HCT116 (cell line): ENCODE measurements around the gene NEB. TPM values are rescaled to one million over a fixed set of nuclear protein-coding genes. Genes with fewer than 3 reads are reported as not detected.

ENCODE experiments used
- ATAC-seq: fragments of 200-7000 bp; cut with Tn5 transposase; 2 replicates; pipeline ENCODE4 v1.9.1; 2020; ENCODE audit warnings: mild to moderate bottlenecking, moderate library complexity
- BruUV-seq: library from RNA; stranded (reverse); fragments of 400-500 nt; replicated peaks from 2 replicates; lab custom pipeline; 2021; lab: Mats Ljungman, UMichigan
- CTCF ChIA-PET: fragments of 300-600 bp; sonication (Branson Sonifier 250); formaldehyde crosslinking; loops from one replicate; lab custom pipeline; 2021; ENCODE audit warnings: antibody characterized with exemption; lab: Charles Lee
- POLR2A ChIA-PET: fragments of 300-600, 350-600 bp; sonication (Branson Sonifier 250); formaldehyde crosslinking; loops from one replicate; lab custom pipeline; 2021; ENCODE audit warnings: antibody characterized with exemption; lab: Charles Lee
- RAD21 ChIA-PET, 2 experiments: fragments of 300-600 bp; sonication (Branson Sonifier 250); formaldehyde crosslinking; loops; one replicate each; lab custom pipeline; 2023; ENCODE audit warnings: low total read pairs in 2 of 2; ENCODE audit not compliant: uncharacterized antibody in 2 of 2, unreplicated experiment in 2 of 2, low non-redundant PET in 1 of 2; lab: Charles Lee
- DNase-seq: peaks from one replicate; pipeline ENCODE4 v3.0.0-alpha.2; 2010; ENCODE audit warnings: low read depth, low spot score
- H2AFZ ChIP-seq: fragments of 200-600 bp; shearing (Covaris generic), sonication (generic); 2 replicates; pipeline ENCODE4 v1.6.1; 2017; ENCODE audit warnings: low read depth, mixed run types, mixed read lengths, antibody characterized with exemption, low read length; ENCODE audit not compliant: poor library complexity, severe bottlenecking
- H3K27ac ChIP-seq: 2 replicates; pipeline ENCODE4 v1.5.1; 2012; ENCODE audit warnings: low read depth, low read length
- H3K27me3 ChIP-seq: fragments of 200-600 bp; sonication (generic); 2 replicates; pipeline ENCODE4 v1.6.1; 2016; ENCODE audit warnings: mixed run types, low read length, mixed read lengths; ENCODE audit not compliant: insufficient read depth
- H3K36me3 ChIP-seq, 2 experiments: fragments of 200-500 bp in 1 of 2; fragments of 200-600 bp in 1 of 2; sonication (Bioruptor generic) in 1 of 2; sonication (generic) in 1 of 2; 2 replicates each; pipeline versions ENCODE4 v1.5.1 to v1.6.1; 2014 to 2016; ENCODE audit warnings: low read length in 2 of 2, inconsistent platforms in 1 of 2, mixed read lengths in 1 of 2, mixed run types in 1 of 2; ENCODE audit not compliant: insufficient read depth in 2 of 2, control insufficient read depth in 1 of 2
- H3K4me1 ChIP-seq, 2 experiments: fragments of 200-600 bp in 1 of 2; sonication (generic) in 1 of 2; 2 replicates each; pipeline versions ENCODE4 v1.5.1 to v1.6.1; 2012 to 2017; ENCODE audit warnings: low read length in 2 of 2, inconsistent platforms in 1 of 2, mild to moderate bottlenecking in 1 of 2, mixed read lengths in 1 of 2, mixed run types in 1 of 2, moderate library complexity in 1 of 2; ENCODE audit not compliant: insufficient read depth in 2 of 2, control insufficient read depth in 1 of 2
- H3K4me2 ChIP-seq: fragments of 200-600 bp; sonication (generic); 2 replicates; pipeline ENCODE4 v1.6.1; 2017; ENCODE audit warnings: mixed run types, low read length, mixed read lengths
- H3K4me3 ChIP-seq, 2 experiments: fragments of 200-600 bp in 1 of 2; sonication (generic) in 1 of 2; replicated peaks in 1 of 2; 2 replicates each; pipeline ENCODE4 v1.5.1; 2011 to 2016; ENCODE audit warnings: low read length in 2 of 2, control low read depth in 1 of 2, low read depth in 1 of 2, mild to moderate bottlenecking in 1 of 2, mixed read lengths in 1 of 2, mixed run types in 1 of 2
- H3K79me2 ChIP-seq: fragments of 200-600 bp; sonication (generic); 2 replicates; pipeline ENCODE4 v1.6.1; 2017; ENCODE audit warnings: mild to moderate bottlenecking, mixed run types, low read length, moderate library complexity, mixed read lengths; ENCODE audit not compliant: insufficient read depth
- H3K9ac ChIP-seq: fragments of 200-600 bp; sonication (generic); 2 replicates; pipeline ENCODE4 v1.6.1; 2016; ENCODE audit warnings: low read length, mixed read lengths
- H3K9me2 ChIP-seq: fragments of 200-600 bp; sonication (generic), shearing (Covaris generic); 2 replicates; pipeline ENCODE4 v1.6.1; 2017; ENCODE audit warnings: mixed run types, mild to moderate bottlenecking, moderate library complexity; ENCODE audit not compliant: insufficient read depth
- H3K9me3 ChIP-seq, 2 experiments: fragments of 200-500 bp in 1 of 2; fragments of 200-600 bp in 1 of 2; sonication (Bioruptor generic) in 1 of 2; sonication (generic) in 1 of 2; 2 replicates each; pipeline ENCODE4 v1.6.1; 2014 to 2017; ENCODE audit warnings: low read length in 2 of 2, mixed read lengths in 2 of 2, inconsistent platforms in 1 of 2, low read depth in 1 of 2, mild to moderate bottlenecking in 1 of 2, mixed run types in 1 of 2, moderate library complexity in 1 of 2; ENCODE audit not compliant: control insufficient read depth in 1 of 2, insufficient read depth in 1 of 2
- H4K20me1 ChIP-seq: fragments of 200-600 bp; sonication (generic), shearing (Covaris generic); 2 replicates; pipeline ENCODE4 v1.6.1; 2017; ENCODE audit warnings: mixed run types, mild to moderate bottlenecking, moderate library complexity; ENCODE audit not compliant: insufficient read depth
- CEBPB ChIP-seq: IDR thresholded peaks from 2 replicates; pipeline ENCODE4 v1.6.1; 2012; ENCODE audit warnings: low read depth
- EGR1 ChIP-seq: IDR thresholded peaks from 2 replicates; pipeline ENCODE4 v1.6.1; 2012; ENCODE audit warnings: low read depth
- ELF1 ChIP-seq: IDR thresholded peaks from 2 replicates; pipeline ENCODE4 v1.6.1; 2012; ENCODE audit warnings: low read depth, borderline replicate concordance
- FOSL1 ChIP-seq: IDR thresholded peaks from 2 replicates; pipeline ENCODE4 v1.6.1; 2012; ENCODE audit warnings: low read depth
- JUND ChIP-seq: IDR thresholded peaks from 2 replicates; pipeline ENCODE4 v1.6.1; 2012
- POLR2A ChIP-seq: IDR thresholded peaks from 2 replicates; pipeline ENCODE4 v1.7.0; 2011; ENCODE audit warnings: borderline replicate concordance; ENCODE audit not compliant: insufficient read depth, insufficient read length; ENCODE audit errors: extremely low read depth
- RAD21 ChIP-seq: IDR thresholded peaks from 2 replicates; pipeline ENCODE4 v1.6.1; 2012; ENCODE audit warnings: low read depth, mild to moderate bottlenecking
- SRF ChIP-seq: IDR thresholded peaks from 2 replicates; pipeline ENCODE4 v1.6.1; 2012; ENCODE audit warnings: low read depth
- TCF7L2 ChIP-seq: IDR thresholded peaks from 2 replicates; pipeline ENCODE4 v1.7.0; 2011; ENCODE audit warnings: borderline replicate concordance, inconsistent platforms; ENCODE audit not compliant: insufficient read depth, insufficient read length; ENCODE audit errors: extremely low read depth
- YY1 ChIP-seq: IDR thresholded peaks from 2 replicates; pipeline ENCODE4 v1.6.1; 2011; ENCODE audit warnings: low read length, low read depth, moderate library complexity, mild to moderate bottlenecking; ENCODE audit not compliant: insufficient replicate concordance; ENCODE audit errors: extremely low read depth
- ZFX ChIP-seq: fragments of 450-650 bp; IDR thresholded peaks from 2 replicates; pipeline ENCODE4 v1.6.1; 2017
- intact Hi-C: fragments of 100-400 bp; cut with micrococcal nuclease; formaldehyde crosslinking; loops from 2 replicates; pipeline ENCODE4 v1.10.0; 2022
- total RNA-seq: library from RNA; stranded (reverse); gene quantifications from one replicate; pipeline ENCODE4 v1.2.1, GENCODE V29; 2021; ENCODE audit not compliant: unreplicated experiment
- TF ChIP-seq, protein P1 (sequence below): IDR thresholded peaks from 2 replicates; pipeline ENCODE4 v1.6.1; 2011; ENCODE audit warnings: mild to moderate bottlenecking, low read length, moderate library complexity; ENCODE audit not compliant: insufficient replicate concordance; ENCODE audit errors: extremely low read depth
- TF ChIP-seq, protein P2 (sequence below): IDR thresholded peaks from 2 replicates; pipeline ENCODE4 v1.6.1; 2012
- TF ChIP-seq, protein P3 (sequence below): IDR thresholded peaks from 2 replicates; pipeline ENCODE4 v1.6.1; 2012
- TF ChIP-seq, protein P4 (sequence below): IDR thresholded peaks from 2 replicates; pipeline ENCODE4 v1.6.1; 2012; ENCODE audit warnings: low read depth

NEB gene
- total RNA-seq, 1 experiment from 2014 or later = 0.34 TPM

DNA sequence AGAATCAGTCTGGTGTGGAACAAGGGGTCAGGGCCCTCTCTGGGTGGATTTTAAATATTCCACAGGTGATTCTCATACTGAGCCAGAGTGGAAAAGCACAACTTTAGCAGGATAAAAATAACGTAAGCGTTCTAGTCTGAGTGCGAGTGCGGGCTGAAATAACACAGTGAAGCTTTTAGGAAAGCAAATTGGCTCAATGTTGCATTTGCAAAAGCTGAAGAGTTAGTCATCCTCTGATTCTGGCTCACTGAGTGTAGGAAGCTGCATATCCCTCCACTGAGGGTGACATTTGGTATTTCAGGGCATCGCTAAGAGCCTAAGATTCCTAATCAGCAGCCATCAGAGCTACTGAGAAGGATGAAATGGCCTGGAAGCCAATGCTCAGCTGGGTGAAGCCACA lies 189.8 kb downstream of the NEB start:
- ChIA-PET POLR2A (no interaction called here), RAD21 (no interaction called here)
- DNase-seq (no peak), ATAC-seq (no peak)
- Histone ChIP-seq H3K4me3 (no peak overlapping the region), H3K36me3 (no peaks in the 10 kb centered on the region), H3K9me3 (no peaks in the 10 kb centered on the region), H3K27ac (no peak overlapping the region), H3K9ac (no peak overlapping the region), H4K20me1 (no peaks in the 10 kb centered on the region), H3K4me1 (no peaks in the 10 kb centered on the region)
- TF ChIP-seq, protein P1, sequence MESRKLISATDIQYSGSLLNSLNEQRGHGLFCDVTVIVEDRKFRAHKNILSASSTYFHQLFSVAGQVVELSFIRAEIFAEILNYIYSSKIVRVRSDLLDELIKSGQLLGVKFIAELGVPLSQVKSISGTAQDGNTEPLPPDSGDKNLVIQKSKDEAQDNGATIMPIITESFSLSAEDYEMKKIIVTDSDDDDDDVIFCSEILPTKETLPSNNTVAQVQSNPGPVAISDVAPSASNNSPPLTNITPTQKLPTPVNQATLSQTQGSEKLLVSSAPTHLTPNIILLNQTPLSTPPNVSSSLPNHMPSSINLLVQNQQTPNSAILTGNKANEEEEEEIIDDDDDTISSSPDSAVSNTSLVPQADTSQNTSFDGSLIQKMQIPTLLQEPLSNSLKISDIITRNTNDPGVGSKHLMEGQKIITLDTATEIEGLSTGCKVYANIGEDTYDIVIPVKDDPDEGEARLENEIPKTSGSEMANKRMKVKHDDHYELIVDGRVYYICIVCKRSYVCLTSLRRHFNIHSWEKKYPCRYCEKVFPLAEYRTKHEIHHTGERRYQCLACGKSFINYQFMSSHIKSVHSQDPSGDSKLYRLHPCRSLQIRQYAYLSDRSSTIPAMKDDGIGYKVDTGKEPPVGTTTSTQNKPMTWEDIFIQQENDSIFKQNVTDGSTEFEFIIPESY = no peak
- TF ChIP-seq CEBPB (no peak), YY1 (no peak), SRF (no peak)
- TF ChIP-seq, all 23 proteins: peak for 0
- no TSS peak for BruUV-seq
- Histone ChIP-seq H2AFZ (no peak overlapping the region), H3K9me2 (no peaks in the 10 kb centered on the region), H3K27me3 (no peaks in the 10 kb centered on the region), H3K79me2 (no peaks in the 10 kb centered on the region), H3K4me2 (no peak overlapping the region)
- intact Hi-C loops = no loop called here
- CTCF ChIA-PET = no interaction called here

DNA sequence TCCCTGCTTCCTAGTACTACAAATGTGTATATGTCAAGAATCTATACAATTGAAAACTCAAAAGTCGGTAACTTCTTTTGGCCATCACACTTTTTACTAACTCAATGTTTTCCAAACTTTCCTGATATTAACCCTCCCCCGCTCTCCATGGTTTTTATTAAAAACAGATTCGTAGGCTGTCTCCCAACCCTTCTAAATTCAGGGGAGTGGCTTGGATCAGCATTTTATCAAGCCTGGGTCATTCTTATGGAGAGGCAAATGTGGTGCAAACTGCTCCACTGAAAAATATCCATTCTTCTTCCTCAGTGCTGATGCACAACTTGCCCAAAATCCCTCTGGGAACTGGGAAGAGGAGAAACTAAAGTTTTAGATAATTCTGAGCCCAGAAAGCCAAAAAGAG lies 190.4 kb downstream of the NEB start:
- CTCF ChIA-PET = no interaction called here
- intact Hi-C loops = no loop called here
- ATAC-seq (no peak), DNase-seq (no peak)
- no peak overlapping the region for H3K4me2 ChIP-seq
- POLR2A ChIA-PET = no interaction called here
- H3K36me3 ChIP-seq = no peaks in the 10 kb centered on the region
- H3K4me1 ChIP-seq = no peaks in the 10 kb centered on the region
- no peaks in the 10 kb centered on the region for H3K9me2 ChIP-seq
- no peak overlapping the region for H2AFZ ChIP-seq
- RAD21 ChIA-PET = no interaction called here
- no peak overlapping the region for H3K4me3 ChIP-seq
- no peaks in the 10 kb centered on the region for H4K20me1 ChIP-seq
- no peak overlapping the region for H3K9ac ChIP-seq
- no peaks in the 10 kb centered on the region for H3K79me2 ChIP-seq
- no peak overlapping the region for H3K27ac ChIP-seq
- BruUV-seq = no TSS peak
- no peaks in the 10 kb centered on the region for H3K27me3 ChIP-seq
- H3K9me3 ChIP-seq = no peaks in the 10 kb centered on the region
- TF ChIP-seq JUND = no peak
- no peak for TF ChIP-seq CEBPB
- TF ChIP-seq EGR1 = no peak
- TF ChIP-seq TCF7L2 = no peak
- TF ChIP-seq, protein P2, sequence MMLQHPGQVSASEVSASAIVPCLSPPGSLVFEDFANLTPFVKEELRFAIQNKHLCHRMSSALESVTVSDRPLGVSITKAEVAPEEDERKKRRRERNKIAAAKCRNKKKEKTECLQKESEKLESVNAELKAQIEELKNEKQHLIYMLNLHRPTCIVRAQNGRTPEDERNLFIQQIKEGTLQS = no peak
- no peak for TF ChIP-seq RAD21
- TF ChIP-seq POLR2A = no peak
- TF ChIP-seq, protein P3, sequence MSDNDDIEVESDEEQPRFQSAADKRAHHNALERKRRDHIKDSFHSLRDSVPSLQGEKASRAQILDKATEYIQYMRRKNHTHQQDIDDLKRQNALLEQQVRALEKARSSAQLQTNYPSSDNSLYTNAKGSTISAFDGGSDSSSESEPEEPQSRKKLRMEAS = no peak
- TF ChIP-seq, protein P4, sequence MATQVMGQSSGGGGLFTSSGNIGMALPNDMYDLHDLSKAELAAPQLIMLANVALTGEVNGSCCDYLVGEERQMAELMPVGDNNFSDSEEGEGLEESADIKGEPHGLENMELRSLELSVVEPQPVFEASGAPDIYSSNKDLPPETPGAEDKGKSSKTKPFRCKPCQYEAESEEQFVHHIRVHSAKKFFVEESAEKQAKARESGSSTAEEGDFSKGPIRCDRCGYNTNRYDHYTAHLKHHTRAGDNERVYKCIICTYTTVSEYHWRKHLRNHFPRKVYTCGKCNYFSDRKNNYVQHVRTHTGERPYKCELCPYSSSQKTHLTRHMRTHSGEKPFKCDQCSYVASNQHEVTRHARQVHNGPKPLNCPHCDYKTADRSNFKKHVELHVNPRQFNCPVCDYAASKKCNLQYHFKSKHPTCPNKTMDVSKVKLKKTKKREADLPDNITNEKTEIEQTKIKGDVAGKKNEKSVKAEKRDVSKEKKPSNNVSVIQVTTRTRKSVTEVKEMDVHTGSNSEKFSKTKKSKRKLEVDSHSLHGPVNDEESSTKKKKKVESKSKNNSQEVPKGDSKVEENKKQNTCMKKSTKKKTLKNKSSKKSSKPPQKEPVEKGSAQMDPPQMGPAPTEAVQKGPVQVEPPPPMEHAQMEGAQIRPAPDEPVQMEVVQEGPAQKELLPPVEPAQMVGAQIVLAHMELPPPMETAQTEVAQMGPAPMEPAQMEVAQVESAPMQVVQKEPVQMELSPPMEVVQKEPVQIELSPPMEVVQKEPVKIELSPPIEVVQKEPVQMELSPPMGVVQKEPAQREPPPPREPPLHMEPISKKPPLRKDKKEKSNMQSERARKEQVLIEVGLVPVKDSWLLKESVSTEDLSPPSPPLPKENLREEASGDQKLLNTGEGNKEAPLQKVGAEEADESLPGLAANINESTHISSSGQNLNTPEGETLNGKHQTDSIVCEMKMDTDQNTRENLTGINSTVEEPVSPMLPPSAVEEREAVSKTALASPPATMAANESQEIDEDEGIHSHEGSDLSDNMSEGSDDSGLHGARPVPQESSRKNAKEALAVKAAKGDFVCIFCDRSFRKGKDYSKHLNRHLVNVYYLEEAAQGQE = no peak
- TF ChIP-seq ELF1 = no peak
- no peak for TF ChIP-seq ZFX
- no peak for TF ChIP-seq FOSL1
